NCI-H2227 (cell line): Measurements from ENCODE around the gene WWC2.
A peak's percentile ranks its signal among the peaks of the same experiment; 100 is the strongest.

Experiments used
- DNase-seq: peaks from one replicate; lab custom pipeline; 2025; ENCODE audit not compliant: unreplicated experiment; lab: John Stamatoyannopoulos, UW

The WWC2 gene

DNA sequence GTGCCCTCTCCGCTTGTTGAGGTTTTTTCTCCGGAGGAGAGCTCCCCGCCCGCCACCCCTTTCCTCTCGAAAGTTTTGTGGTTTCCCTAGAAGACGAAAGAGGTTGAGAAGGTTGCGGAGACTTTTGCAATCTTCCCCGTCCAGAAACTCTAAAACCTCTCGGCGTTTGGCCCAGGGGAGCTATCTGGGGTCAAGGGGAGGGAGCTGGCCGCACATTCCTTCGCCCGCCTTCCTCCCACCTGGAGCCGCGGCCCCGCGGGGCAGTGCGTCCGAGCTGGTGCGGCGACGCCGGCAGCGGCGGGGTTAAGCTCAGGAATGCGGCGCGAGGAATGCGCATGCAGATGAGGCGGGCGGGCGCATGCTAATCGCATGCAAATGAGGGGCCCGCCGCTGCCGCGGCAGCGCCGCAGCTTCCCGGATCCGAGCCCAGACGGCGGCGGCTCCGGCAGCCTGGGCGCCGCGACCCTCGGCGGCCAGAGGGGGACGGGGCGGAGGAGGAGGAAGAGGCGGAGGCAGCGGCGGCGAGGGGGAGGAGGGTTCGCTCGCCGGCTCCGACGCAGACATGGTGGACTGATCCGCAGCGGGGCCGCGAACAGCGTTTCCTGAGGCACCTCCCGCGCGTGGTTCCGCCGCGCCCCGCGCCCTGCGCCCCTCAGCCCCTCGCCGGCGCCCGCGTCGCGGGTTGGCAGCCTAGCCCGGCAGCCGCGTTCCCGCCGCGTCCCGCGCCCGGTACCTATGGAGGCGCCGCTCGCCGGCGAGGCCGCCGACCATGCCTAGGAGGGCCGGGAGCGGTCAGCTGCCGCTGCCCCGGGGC, at the start of gene WWC2:
Gene WWC2, plus strand, starts transcription at position 535 of the 814 bp plus-strand sequence. Its CDS starts 235 bp downstream, at position 770.
- peak; percentile 78 for DNase-seq

DNA sequence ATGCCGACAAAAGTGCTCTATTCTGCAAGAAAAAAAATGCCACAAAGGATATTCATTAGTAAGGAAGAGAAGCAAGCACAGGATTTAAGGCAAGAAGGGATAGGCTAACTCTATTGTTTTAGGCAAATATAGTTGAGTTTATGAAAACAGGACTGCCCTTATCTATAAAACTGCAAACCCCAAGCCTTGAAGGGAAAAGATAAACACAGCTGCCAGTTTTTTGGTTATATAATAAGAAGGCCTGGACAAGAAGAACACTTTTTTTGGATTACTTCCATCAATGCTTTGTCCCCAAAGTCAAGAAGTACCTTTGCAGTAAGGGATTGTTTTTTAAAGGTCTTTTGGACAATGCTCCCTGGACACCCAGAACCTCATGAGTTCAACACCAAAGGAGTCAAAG, 45.4 kb upstream of the WWC2 start:
- DNase-seq: no peak

DNA sequence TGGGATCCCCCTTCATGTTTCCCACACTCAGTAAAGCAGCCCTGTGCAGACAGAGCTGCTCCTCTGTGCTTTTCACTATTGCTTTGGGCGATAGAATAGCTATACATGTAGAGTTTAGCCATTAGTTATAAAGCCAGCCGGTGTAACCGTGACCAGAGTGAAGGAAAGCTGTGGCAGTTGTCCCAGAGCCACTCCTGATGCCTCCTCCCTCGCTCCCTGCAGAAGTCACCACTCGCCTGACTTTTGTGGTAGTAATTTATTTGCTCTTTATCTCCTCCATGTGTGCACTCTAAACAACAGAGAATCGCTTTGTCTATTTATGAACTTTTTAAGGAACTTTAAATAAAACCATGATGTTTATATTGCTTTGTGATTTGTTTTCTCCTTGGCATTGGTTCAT, 41.8 kb upstream of the WWC2 start:
- no peak for DNase-seq

DNA sequence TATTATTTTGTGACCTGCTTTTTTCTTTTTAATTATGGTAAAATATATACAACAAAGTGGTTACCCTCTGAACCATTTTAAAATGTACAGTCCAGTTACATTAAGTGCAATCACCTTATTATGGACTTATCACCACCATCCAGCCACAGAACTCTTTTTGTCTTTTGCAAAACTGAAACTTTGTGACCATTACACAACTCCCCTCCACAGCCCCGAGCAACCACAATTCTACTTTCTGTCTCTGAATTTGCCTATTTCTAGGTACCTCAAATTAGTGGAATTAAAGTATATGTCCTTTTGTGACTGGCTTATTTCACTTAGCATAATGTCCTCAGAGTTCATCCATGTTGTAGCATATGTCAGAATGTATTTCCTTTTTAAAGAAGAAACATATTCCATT, 39.3 kb upstream of the WWC2 start:
- no peak for DNase-seq

DNA sequence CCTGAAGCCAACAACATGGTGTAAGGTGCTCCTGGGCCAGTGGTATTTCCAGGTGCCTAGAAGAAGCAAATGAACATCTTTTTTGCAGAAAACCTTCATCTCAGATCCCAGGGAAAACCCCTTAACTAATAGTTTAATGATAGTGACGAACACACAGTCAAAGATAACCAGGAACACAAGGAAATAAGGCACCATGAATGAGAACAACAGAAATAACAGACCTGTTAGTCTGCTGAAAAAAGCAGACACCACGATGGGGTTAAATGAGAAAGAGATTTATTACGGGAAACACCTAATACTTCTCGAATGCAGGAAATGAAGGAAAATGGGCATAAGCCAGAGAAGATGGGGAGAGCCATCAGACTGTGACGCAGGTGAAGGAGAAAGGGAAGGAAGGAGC, 30.6 kb upstream of the WWC2 start:
- DNase-seq: no peak

DNA sequence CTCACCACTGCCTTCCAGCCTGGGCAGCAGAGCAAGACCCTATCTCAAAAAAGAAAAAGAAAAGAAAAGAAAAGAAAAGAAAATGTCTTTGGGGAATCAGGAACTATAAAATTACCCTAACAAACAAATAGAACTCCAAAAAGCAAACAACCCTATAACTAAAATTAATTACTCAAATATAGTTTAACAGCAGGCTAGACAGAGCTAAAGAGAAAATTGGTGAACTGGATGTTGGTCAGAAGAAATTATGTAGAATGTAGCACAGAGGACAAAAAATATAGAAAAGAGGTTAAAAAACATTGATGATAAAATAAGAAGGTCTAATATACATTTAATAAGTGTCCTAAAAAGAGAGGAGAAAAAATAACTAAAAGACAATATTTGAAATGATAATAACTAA, 27.8 kb upstream of the WWC2 start:
- no peak for DNase-seq

DNA sequence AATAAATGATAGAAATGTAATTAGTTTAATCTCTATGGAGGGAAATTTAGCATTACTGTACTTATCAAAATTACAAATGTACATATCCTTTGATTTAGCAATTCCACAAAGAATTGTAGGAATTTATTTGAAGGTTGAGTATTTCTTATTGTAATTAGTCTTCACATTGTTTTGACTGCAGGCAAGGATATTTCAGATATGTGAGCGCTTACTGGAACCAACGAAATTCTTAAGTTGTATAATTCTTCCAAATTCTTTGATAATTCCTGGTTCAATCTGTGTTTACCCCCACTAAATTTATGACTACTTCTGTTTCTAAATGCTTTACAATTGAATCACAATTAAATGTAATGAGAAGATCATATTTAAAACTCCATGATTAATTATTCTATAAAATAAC, 26.9 kb upstream of the WWC2 start:
- DNase-seq: no peak

DNA sequence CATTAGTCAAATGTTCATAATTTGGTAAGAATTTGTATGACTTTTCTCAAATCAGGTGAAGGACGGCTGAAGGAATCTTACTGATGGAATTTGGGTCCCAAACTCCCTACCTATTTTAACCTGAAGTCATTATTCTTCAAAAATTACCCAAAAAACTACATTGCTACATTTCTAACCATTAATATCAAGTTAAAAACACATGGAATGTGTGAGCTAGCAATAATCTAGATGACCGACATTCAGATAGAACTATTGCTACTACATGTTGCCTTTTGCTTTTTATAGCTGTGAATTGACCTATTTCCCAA, 25.3 kb upstream of the WWC2 start:
- DNase-seq: no peak

DNA sequence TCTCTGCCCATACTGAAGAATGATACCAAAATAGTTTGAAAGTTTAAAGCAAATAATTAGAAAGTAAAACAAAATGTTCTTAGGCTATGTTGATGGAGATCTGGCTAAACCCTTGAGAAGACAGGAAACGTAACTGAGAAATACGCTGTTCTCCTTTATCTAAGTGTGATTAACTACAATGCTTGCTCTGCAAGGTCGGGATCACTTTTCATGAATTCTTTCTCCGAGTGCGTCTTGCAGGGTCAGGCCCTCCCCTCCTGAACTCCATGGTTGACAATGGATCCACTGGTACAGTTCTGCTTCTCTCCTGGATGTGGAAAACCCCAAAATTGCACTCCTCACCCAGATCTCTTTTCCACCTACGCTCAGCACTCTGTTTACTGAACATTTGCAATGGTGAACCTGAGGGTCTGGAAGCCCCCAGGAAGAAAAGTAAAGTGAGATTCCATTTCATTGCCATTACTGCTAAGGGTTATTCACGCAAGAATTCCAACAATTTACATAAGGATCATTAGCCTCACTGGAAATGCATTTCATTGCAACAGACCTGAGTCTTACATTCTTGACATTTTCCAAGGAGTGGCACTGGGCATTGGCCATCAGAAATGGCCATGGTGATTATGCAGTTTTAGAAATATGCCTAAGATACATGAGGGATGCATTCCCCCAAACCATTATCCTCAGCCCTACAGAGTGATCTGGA, 24.6 kb upstream of the WWC2 start:
- no peak for DNase-seq

DNA sequence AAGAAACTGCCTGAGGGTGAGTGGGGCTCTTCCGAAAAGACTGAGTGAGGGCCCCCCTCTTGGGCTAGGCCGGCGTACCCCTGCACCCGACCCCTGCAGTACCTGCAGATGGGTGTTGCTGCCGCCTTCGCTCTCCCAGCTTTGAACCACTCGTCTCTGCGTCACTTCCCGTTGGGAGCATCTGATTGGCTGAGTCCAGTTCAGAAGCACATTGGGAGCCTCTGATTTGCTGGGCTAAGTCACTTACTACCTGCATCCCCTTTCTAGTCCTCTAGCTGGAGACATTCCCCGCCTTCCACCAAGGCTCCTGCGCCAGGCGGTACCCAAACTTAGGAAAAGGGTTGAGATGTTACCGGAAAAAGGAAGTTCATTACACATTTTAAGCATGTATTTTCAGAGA, 20.4 kb upstream of the WWC2 start:
- DNase-seq: no peak

DNA sequence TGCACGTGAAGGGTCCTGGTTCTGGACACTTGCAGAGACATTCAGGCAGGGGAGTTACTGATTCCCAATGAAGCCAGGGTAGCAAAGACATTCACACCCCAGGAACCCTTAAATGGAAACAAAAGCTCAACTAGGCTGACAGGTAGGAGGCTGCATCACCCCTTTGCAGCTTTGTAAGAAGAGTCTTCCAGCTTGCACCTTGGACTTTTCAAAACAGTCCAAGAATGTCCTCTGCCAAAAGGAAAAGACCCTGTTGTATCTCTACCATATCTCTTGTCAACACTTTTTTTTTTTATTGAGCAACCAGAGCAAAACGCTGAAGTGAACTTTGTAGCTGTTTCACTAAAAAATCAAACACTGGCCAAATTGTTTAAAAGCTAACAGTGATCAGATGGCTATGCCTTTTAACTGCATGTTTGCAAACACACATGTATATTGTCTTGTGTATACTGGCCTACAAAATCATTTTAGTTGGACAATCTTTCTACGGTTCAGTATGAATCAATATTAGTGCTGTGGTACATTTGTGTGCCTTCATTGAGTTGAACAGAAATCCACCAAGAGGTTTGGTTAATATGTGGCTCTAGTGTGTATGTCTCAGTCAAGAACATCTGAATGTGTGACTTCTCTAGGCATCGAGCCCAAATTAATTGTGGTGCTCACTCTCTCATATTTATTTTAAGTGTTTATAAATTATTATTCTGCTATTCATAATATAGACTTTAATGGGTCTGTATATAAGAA, 18.5 kb upstream of the WWC2 start:
- no peak for DNase-seq

DNA sequence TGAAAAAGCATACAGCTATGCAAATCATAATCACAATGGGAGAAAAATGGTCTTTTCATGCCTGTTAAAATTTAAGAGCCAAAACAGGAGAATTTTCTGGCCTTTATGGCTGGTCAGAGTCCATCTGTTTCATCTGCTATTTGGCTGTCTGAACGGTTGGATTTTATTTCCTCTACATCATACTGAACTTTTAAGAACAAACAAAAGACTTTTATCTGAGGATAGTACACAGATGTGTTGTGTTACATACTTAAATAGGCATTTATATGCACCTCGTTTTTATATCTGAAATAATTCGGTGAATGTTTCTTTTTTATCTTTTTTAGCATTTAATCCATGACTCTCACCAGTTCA, 18.0 kb upstream of the WWC2 start:
- DNase-seq: no peak

DNA sequence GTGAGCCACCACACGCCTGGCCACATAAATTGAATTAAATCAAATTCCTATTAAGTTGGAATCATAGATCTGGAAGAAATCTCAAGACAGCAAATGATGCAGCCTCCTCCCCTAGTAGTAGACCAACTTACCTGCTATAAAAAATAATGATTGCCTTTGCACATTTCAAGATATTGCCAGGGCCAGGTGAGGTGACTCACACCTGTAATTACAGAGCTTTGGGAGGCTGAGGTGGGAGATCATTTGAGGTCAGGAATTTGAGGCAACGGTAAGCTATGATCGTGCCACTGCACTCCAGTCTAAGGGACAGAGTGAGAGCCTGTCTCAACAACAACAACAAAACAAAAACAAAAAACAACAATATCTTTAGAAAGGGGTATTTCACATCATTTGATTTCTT, 17.0 kb upstream of the WWC2 start:
- no peak for DNase-seq

DNA sequence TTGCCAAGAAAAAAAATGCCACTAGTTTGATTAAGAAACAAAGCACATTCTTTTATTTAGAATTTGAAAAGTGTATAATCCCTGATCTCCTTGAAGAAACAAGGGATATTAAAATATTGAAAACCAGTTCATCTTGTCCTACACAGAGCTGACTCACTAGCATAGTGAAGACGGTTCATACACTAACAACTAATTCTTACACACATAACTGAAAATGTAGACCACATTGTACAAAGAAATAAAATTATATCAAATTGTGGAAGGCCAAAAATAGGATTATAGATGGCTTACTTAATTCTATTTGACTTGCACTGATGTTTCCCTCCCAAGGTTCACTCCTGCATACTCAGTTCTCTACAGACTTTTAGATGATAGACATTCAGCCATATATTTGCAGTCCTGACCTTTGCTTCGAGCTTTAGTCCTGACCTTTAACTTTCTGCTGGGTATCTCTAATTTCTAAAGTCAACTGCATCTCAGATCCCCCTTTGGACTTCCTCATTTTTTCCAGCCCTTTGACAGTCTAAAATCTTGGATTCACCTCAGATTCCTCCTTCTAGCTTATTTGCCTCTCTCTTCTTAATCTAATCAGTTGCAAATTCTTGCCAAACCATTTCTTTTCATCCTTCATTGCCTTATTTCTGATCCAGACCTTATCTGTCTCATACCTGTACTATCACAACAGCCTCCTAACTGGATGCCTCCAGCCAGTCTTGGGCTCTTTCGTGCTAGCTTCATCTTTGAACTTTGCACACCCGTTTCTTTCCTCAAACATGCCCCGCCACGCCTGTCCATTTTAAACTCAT, 4.5 kb upstream of the WWC2 start:
- DNase-seq: no peak

DNA sequence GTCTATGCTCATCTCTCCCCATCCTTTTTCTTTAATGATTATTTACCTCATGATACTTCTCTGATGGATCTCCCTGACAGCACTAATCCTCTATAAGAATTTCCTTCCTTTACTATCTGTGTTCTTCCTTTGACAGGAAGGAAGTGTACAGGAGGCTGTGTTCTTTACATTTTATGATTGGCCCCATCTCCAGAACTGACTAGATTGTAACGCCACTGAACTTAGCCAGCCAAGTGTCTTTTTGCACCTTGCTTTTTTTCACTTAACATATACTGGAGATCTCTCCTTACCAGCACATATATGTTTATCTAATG, 3.9 kb upstream of the WWC2 start:
- DNase-seq: no peak

DNA sequence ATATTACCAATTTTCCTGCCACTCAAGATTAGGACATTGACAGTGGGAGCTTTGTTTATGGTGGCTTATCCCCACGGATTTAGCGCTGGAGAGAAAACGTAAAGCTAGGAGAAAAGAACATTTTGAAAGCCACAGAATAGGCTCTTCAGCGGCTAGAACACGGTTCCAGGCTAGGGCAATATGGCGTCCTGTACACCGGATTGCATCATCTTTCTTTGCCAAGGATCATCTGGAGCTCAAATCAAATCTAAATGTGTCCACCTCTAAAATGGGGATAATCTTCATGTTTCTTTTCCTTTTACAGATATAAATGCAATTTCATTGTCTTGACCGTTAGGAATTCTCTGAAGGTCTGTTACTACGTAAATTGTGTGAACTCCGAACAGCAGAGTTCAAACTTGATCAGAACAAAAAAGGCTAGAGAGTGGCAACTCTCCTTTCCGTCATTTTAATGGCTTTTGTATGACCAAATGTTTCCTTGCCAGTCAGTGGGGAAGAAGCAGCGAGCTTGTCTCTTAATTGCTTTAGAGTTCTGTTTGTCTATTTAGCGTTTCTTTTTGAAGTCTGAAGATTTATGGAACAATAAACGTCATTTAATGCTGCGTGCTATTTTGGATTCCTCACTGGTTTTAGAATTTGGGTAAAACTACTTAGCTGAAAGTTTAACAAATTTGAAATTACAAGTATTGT, 2.6 kb upstream of the WWC2 start:
- no peak for DNase-seq

DNA sequence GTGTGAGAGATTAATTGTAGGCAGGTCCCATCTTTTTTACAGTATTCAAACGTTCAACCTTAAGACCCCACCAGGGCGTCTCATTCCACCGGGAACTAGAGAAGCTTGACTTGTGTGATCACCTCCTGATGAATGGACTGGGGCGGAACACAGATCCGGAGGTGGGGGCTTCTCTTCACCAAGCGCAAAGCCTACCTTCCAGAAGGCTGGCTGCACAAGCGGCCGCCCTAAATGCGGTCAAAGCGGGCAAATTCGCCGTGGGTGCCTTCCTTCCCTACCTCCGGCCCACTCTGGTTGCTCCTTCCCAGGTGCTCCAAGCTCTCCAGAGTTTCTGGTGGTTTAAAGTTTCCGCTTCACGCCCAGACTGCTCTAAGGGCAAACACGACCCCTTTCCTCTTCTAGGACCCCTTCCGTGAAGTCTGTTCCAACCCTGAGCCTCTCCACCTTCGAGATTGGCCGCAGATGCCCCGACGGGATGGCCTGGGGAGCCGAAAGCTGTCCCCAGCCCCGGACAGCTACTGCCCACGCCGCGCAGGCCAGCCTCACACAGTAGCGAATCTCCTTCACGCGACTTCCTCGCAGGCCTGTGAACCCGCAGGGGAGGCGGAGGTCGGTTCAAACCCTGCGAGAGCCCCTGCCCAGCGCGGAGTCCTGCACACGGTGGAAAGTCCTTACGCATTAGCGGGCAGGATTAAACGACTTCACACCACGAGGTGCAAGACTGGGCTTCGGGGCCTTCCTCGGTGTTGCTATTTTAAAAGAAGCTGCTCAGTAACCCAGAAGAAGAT, 1.6 kb upstream of the WWC2 start:
- no peak for DNase-seq

DNA sequence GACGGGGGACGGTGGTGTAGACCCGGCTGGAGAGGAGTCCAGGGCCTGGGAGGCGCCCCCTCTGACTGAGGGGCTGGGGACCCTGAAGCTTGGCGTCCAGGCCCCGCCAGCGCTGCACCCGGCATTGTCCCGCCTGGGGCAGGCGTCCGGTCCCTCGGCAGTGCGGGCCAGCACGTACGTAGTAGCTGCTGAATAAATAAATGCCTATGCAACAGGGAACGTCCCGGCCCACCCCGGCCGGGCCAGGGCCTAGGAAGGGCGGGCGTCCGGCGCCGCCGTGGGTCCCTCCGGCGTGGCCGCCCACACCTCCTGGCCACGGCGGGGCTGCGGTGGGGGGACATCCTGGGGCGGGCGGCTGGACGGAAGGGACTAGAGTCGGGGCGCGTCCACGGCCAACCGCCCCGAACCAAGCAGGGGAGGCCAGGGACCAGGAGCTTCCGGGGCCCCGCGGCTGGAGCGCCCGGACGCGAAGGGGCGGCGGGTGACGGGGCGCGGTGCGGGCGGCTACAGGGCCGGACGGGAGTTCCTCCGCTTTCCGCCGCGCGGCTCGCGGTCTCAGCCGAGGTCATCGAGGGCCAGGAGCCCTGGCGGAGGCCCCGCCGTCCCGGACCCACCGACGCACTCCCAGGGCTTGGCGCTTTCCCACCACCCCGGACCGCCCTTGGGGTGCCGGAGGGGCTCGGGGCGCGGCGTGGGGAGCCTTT, 886 bp upstream of the WWC2 start:
- no peak for DNase-seq

DNA sequence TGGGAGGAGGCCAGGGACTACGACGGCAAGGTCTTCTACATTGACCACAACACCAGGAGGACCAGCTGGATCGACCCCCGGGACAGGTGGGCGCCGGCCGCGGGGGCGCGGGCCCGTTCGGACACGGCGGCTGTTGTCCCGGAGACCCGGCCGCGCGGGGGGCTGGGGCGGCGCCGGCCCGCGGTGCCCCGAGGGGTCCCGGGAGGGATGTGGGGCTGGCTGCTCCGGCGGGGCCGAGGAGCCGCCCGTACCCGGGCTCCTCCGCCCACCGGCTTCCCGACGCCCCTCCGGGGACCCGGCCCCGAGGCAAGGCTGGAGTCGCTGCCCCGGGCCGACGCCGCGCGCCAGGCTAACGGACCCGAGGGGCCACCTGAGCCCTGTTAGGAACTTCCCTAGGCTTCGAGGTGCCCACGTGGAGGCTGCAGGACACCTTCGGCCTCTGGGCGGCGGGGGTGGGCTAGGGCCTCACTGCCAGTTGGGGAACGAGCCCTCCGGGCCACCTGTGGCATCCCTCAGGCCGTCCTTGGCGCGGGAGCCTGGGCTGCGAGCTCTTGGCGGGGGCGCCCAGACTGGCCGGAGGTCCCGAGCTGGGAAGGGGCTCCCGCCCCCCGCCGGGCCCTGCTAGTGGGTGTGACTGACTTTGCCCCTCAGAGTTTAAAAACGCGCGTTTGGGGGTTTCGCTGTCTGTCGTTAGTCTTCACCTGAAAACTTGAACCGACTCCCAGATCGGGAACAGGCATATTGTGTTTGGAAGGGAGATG, 660 bp downstream of the WWC2 start:
- no peak for DNase-seq
